Activated naive CD8-positive, alpha-beta T cell treated with anti-CD3 and anti-CD28 coated beads, Interleukin-2, amount 10 ng/mL, durations not matched to agents 7 days and 5 days (primary cell): ENCODE results near the gene ARID1B. TPM values are rescaled to one million over a fixed set of nuclear protein-coding genes. Genes with fewer than 3 reads are reported as not detected.

Source experiments
- ATAC-seq: fragments of 150-1000 bp; cut with Tn5 transposase; one replicate; pipeline ENCODE4 v1.10.0; 2021; ENCODE audit warnings: low read depth, moderate library complexity
- POLR2A ChIA-PET: fragments of 350-600 bp; sonication (Branson Sonifier 250); formaldehyde crosslinking; loops from one replicate; lab custom pipeline; 2021; ENCODE audit warnings: antibody characterized with exemption; lab: Charles Lee
- DNase-seq: peaks from one replicate; pipeline ENCODE4 v3.0.0; 2021
- H3K27ac Mint-ChIP-seq: one replicate; pipeline ENCODE4 v1.8.0; 2022; ENCODE audit warnings: mild to moderate bottlenecking, mixed read lengths
- H3K27me3 Mint-ChIP-seq: one replicate; pipeline ENCODE4 v1.8.0; 2022; ENCODE audit warnings: mild to moderate bottlenecking, moderate library complexity, mixed read lengths
- H3K36me3 Mint-ChIP-seq: one replicate; pipeline ENCODE4 v1.8.0; 2021; ENCODE audit warnings: mild to moderate bottlenecking, mixed read lengths
- H3K4me1 Mint-ChIP-seq: one replicate; pipeline ENCODE4 v1.8.0; 2021; ENCODE audit warnings: mixed read lengths
- H3K4me3 Mint-ChIP-seq: one replicate; pipeline ENCODE4 v1.8.0; 2022; ENCODE audit warnings: mild to moderate bottlenecking, moderate library complexity, mixed read lengths
- H3K9me3 Mint-ChIP-seq: one replicate; pipeline ENCODE4 v1.8.0; 2021; ENCODE audit warnings: mixed read lengths
- total RNA-seq, 2 experiments: library from RNA; stranded (reverse); gene quantifications; one replicate each; pipeline ENCODE4 v1.2.3, GENCODE V29; 2021

Gene ARID1B
- total RNA-seq, 2 experiments from 2014 or later, result 83.2 to 98.2 TPM

DNA sequence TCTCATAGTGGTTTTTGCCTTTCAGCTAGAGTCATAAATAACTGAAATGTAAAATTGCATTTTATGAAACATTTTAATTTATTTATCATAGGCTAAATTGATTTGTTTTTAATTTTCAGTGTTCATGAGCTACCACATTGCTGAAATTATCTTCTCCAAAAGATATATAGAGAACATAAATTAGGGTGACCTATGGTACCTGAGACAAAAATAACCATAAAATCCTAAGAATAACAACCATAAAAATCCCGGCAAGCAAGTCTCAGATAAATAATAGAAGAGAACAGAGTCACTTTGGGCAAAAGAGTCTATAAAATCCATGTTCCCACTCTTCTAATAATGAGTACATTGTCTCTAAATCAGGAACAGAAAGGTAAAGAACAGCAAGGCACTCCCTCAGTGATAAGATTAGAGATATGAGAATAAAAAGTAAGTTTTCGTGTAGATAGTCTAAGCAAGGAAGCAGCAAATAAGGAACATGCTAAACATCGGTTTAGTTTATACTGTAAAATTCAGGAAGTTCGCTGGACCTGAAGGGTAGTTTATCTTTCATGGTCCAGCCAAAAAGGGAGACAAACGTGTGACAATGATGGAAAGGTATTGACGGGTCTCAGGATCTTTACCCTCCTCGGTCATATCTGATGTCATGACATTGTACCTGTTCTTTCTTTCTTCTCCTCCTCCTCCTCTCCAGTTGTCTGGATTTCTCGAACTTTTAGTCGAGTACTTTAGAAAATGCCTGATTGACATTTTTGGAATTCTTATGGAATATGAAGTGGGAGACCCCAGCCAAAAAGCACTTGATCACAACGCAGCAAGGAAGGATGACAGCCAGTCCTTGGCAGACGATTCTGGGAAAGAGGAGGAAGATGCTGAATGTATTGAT is 428.5 kb downstream of the ARID1B start:
- H3K9me3 Mint-ChIP-seq, result no peaks in the 10 kb centered on the region
- no peaks in the 10 kb centered on the region for H3K4me1 Mint-ChIP-seq
- no peaks in the 10 kb centered on the region for H3K27me3 Mint-ChIP-seq
- POLR2A ChIA-PET, result no interaction called here
- no peak overlapping the region for H3K4me3 Mint-ChIP-seq
- no peak overlapping the region for H3K27ac Mint-ChIP-seq
- no peak for ATAC-seq
- no peak for DNase-seq
- peaks cover 21% of the 10 kb centered on the region for H3K36me3 Mint-ChIP-seq

- DNase-seq (no peak), ATAC-seq (no peak)
- H3K9me3 Mint-ChIP-seq, result no peaks in the 10 kb centered on the region
- no peak overlapping the region for H3K27ac Mint-ChIP-seq
- H3K27me3 Mint-ChIP-seq, result no peaks in the 10 kb centered on the region
- H3K36me3 Mint-ChIP-seq, result peaks cover 17% of the 10 kb centered on the region
- H3K4me3 Mint-ChIP-seq, result no peak overlapping the region
- H3K4me1 Mint-ChIP-seq, result no peaks in the 10 kb centered on the region
- POLR2A ChIA-PET, result no interaction called here
Measured at GRCh38 chr6:157206359-157206815, 429.2 kb downstream of the ARID1B start.

DNA sequence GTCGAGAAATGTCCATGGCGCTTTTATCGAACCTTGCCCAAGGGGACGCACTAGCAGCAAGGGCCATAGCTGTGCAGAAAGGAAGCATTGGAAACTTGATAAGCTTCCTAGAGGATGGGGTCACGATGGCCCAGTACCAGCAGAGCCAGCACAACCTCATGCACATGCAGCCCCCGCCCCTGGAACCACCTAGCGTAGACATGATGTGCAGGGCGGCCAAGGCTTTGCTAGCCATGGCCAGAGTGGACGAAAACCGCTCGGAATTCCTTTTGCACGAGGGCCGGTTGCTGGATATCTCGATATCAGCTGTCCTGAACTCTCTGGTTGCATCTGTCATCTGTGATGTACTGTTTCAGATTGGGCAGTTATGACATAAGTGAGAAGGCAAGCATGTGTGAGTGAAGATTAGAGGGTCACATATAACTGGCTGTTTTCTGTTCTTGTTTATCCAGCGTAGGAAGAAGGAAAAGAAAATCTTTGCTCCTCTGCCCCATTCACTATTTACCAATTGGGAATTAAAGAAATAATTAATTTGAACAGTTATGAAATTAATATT is 430.4 kb downstream of the ARID1B start:
- no peaks in the 10 kb centered on the region for H3K27me3 Mint-ChIP-seq
- H3K36me3 Mint-ChIP-seq, result peaks cover 14% of the 10 kb centered on the region
- ATAC-seq, result no peak
- H3K9me3 Mint-ChIP-seq, result no peaks in the 10 kb centered on the region
- no peak for DNase-seq
- no peaks in the 10 kb centered on the region for H3K4me1 Mint-ChIP-seq
- H3K4me3 Mint-ChIP-seq, result no peak overlapping the region
- H3K27ac Mint-ChIP-seq, result no peak overlapping the region
- POLR2A ChIA-PET, result no interaction called here

DNA sequence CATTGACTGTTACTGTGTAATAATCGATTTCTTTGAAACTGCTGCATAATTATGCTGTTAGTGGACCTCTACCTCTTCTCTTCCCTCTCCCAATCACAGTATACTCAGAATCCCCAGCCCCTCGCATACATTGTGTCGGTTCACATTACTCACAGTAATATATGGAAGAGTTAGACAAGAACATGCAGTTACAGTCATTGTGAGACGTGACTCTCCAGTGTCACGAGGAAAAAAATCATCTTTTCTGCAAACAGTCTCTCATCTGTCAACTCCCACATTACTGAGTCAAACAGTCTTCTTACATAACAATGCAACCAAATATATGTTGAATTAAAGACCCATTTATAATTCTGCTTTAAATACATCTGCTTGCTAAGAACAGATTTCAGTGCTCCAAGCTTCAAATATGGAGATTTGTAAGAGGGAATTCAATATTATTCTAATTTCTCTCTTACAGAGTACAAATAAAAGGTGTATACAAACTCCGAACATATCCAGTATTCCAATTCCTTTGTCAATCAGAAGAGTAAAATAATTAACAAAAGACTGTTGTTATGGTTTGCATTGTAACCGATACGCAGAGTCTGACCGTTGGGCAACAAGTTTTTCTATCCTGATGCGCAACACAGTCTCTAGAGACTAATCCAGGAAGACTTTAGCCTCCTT is 432.8 kb downstream of the ARID1B start:
- Mint-ChIP-seq H3K4me1 (no peaks in the 10 kb centered on the region), H3K4me3 (no peak overlapping the region), H3K36me3 (peaks cover 6% of the 10 kb centered on the region), H3K27ac (no peak overlapping the region), H3K9me3 (no peaks in the 10 kb centered on the region), H3K27me3 (no peaks in the 10 kb centered on the region)
- ATAC-seq (no peak), DNase-seq (no peak)
- POLR2A ChIA-PET, result no interaction called here

GRCh38 chr6:157210954-157211353 is 433.8 kb downstream of the ARID1B start:
- Mint-ChIP-seq H3K36me3 (peaks cover 4% of the 10 kb centered on the region), H3K27me3 (no peaks in the 10 kb centered on the region), H3K9me3 (no peaks in the 10 kb centered on the region), H3K4me1 (no peaks in the 10 kb centered on the region), H3K4me3 (no peak overlapping the region), H3K27ac (no peak overlapping the region)
- POLR2A ChIA-PET, result no interaction called here
- ATAC-seq (no peak), DNase-seq (no peak)

DNA sequence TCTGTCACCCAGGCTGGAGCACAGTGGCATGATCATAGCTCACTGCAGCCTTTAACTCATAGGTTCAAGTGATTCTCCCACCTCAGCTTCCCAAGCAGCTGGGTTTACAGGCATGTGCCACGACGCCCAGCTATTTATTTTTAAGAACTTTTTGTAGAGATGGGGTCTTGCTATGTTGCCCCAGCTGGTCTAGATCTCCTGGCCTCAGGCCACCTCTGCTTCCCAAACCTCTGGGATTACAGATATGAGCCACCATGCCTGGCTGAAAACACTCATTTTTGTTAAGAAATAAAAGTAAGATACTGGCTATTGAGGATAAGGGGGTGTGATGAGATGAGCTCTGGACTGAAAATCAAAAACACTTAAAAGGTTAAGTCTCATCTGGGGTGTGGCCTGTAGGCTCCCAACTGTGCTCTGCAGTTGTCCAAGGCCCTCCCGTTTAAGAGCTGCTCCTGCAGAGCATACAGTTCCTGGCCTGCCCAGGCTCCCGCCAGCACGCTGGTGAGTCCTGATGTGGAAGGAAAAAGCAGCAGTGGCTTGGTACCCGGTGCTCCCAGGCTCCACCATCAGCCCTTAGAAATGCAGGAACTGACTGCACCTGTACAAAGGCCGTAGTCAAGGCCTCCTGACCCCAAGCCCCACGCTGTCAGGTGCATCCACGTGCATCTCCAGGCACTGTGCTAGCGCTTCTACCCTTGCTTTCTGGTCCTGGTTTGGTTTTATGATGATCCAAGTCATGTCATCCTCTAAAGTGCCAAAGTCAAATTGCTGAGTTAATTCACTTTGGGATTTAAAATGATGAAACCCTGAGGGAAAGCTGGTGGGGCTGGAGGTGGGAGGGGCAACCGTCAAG is 434.7 kb downstream of the ARID1B start:
- no peak for ATAC-seq
- no peaks in the 10 kb centered on the region for H3K9me3 Mint-ChIP-seq
- H3K27ac Mint-ChIP-seq, result no peak overlapping the region

GRCh38 chr6:157213426-157213825 is 436.2 kb downstream of the ARID1B start:
- Mint-ChIP-seq H3K36me3 (no peaks in the 10 kb centered on the region), H3K4me3 (no peak overlapping the region), H3K9me3 (no peaks in the 10 kb centered on the region), H3K27me3 (no peaks in the 10 kb centered on the region), H3K4me1 (no peaks in the 10 kb centered on the region), H3K27ac (no peak overlapping the region)
- POLR2A ChIA-PET, result no interaction called here
- DNase-seq (no peak), ATAC-seq (no peak)

More for the DNA sequence above, 434.7 kb downstream of the ARID1B start:
- no peak for DNase-seq
- Mint-ChIP-seq H3K27me3 (no peaks in the 10 kb centered on the region), H3K4me1 (no peaks in the 10 kb centered on the region), H3K4me3 (no peak overlapping the region), H3K36me3 (no peaks in the 10 kb centered on the region)
- POLR2A ChIA-PET, result no interaction called here

DNA sequence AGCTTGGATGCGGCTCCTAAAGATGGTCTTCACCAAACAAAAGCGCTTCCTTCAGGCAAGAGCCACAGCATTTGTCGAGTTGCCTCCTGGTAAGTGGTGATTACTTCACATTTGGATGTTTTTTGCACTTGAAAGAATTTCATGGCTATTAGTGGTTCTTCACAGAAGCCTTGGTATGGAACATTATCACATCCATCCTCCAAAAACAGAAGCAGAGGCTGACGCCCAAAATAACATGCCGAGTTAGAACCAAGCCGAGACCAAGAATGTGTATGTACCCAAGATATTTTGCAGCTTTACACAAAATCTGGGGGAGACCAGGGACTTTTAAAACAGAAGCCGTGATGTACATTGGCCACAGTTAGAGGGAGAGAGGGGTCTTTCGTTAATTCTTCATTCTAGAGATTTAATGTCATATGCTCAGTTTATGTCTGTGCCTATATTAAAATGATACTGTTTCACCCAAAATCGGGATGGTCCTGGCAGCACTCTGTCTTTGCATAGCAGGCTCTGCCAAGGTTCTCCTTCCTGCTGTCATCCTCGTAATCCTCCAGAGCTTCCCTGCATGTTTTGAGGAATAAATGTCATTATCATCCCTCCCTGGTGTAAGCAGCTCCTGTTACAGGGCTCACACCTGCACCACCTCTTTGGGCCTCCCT is 436.9 kb downstream of the ARID1B start:
- Mint-ChIP-seq H3K36me3 (no peaks in the 10 kb centered on the region), H3K9me3 (no peaks in the 10 kb centered on the region), H3K27ac (no peak overlapping the region), H3K4me1 (no peaks in the 10 kb centered on the region), H3K4me3 (no peak overlapping the region), H3K27me3 (no peaks in the 10 kb centered on the region)
- DNase-seq, result no peak
- ATAC-seq, result no peak
- POLR2A ChIA-PET, result no interaction called here

DNA sequence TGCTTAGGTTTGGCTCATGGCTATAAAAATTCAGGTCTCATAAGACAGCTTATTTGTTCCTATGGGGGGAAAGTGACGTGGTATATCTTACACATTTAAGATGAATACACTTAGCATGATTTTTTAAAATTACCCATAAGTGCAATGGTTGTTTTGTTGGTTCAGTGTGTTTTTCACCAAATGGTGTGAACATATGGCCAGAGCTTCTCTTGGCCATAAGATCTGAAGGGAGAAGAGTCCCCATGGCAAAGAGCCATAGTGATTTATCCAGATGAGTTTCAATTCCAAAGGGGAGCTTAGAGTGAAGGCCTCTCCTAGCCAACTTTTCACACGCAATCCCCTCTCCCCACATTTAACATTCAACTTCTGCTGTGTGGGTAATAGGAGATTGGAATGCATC is 438.5 kb downstream of the ARID1B start:
- POLR2A ChIA-PET, result no interaction called here
- Mint-ChIP-seq H3K9me3 (no peaks in the 10 kb centered on the region), H3K27ac (no peak overlapping the region), H3K36me3 (no peaks in the 10 kb centered on the region), H3K27me3 (no peaks in the 10 kb centered on the region), H3K4me3 (no peak overlapping the region), H3K4me1 (peaks cover 3% of the 10 kb centered on the region)
- no peak for DNase-seq
- no peak for ATAC-seq

DNA sequence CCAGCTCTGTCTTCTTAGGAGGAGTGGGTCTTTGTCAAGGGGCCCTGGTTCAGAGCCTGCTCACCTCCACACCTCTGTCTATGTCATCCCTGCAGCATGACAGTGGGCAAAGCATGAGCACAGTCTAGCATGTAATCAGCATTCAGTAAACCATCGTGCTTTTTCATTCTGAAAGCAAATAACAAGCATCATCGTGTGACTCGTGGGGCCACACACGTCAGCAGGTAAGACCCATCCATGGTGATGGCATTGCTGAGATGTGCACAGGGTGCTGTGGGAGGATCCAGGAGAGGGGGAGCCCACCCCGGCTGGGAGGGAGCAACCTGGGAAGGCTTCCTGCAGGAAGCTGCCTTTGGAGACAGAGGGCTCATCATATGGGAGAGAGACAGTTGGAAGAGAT is 439.4 kb downstream of the ARID1B start:
- no peak for ATAC-seq
- Mint-ChIP-seq H3K27ac (peak overlapping the region; percentile 49), H3K4me1 (peaks cover 7% of the 10 kb centered on the region), H3K27me3 (no peaks in the 10 kb centered on the region), H3K36me3 (no peaks in the 10 kb centered on the region), H3K4me3 (no peak overlapping the region), H3K9me3 (no peaks in the 10 kb centered on the region)
- DNase-seq, result no peak
- POLR2A ChIA-PET, result no interaction called here

- H3K36me3 Mint-ChIP-seq, result no peaks in the 10 kb centered on the region
- no peak for ATAC-seq
- H3K9me3 Mint-ChIP-seq, result no peaks in the 10 kb centered on the region
- no peak overlapping the region for H3K4me3 Mint-ChIP-seq
- DNase-seq, result no peak
- no peak overlapping the region for H3K27ac Mint-ChIP-seq
- POLR2A ChIA-PET, result no interaction called here
- no peaks in the 10 kb centered on the region for H3K27me3 Mint-ChIP-seq
- peaks cover 10% of the 10 kb centered on the region for H3K4me1 Mint-ChIP-seq
Measured at GRCh38 chr6:157217198-157217893, 440.2 kb downstream of the ARID1B start.

GRCh38 chr6:157217894-157218370 is 440.8 kb downstream of the ARID1B start:
- Mint-ChIP-seq H3K4me3 (no peak overlapping the region), H3K27me3 (no peaks in the 10 kb centered on the region), H3K36me3 (no peaks in the 10 kb centered on the region), H3K4me1 (peaks cover 16% of the 10 kb centered on the region), H3K27ac (no peak overlapping the region), H3K9me3 (no peaks in the 10 kb centered on the region)
- DNase-seq (no peak), ATAC-seq (no peak)
- POLR2A ChIA-PET, result interaction anchor here (0.6 kb wide), 1 partner anchor 1902 kb away, joined by 4 read pairs; no protein-coding TSS in a partner anchor
